PC-3 (cell line): ENCODE results near the gene ENDOV. TPM values are rescaled to one million over a fixed set of nuclear protein-coding genes. Genes with fewer than 3 reads are reported as not detected.

Experiments used
- ATAC-seq: fragments of 200-7000 bp; cut with Tn5 transposase; 2 replicates; pipeline ENCODE4 v1.9.1; 2020; ENCODE audit warnings: mild to moderate bottlenecking, moderate library complexity
- BruUV-seq: library from RNA; stranded (reverse); fragments of 400-500 nt; replicated peaks from 2 replicates; lab custom pipeline; 2021; lab: Mats Ljungman, UMichigan
- CTCF ChIA-PET: fragments of 300-600 bp; sonication (Branson Sonifier 250); formaldehyde crosslinking; loops from one replicate; lab custom pipeline; 2022; ENCODE audit warnings: antibody characterized with exemption; lab: Charles Lee
- POLR2A ChIA-PET: fragments of 300-600 bp; sonication (Branson Sonifier 250); formaldehyde crosslinking; loops from one replicate; lab custom pipeline; 2022; ENCODE audit warnings: antibody characterized with exemption; ENCODE audit not compliant: unreplicated experiment; lab: Charles Lee
- DNase-seq: peaks from one replicate; pipeline ENCODE4 v3.0.0-alpha.2; 2015
- H2AFZ ChIP-seq: fragments of 300-600 bp; sonication (generic); 2 replicates; pipeline ENCODE4 v1.6.0; 2016; ENCODE audit warnings: antibody characterized with exemption, low read length
- H3F3A ChIP-seq: fragments of 300-600 bp; sonication (generic); one replicate; pipeline ENCODE4 v1.6.0; 2017; ENCODE audit warnings: antibody characterized with exemption, low read length, control low read depth, mild to moderate bottlenecking; ENCODE audit not compliant: unreplicated experiment
- H3K27ac ChIP-seq: fragments of 300-600 bp; sonication (generic); 2 replicates; pipeline ENCODE4 v1.5.1; 2016; ENCODE audit warnings: mild to moderate bottlenecking, low read length
- H3K27me3 ChIP-seq: fragments of 300-600 bp; sonication (generic); 2 replicates; pipeline ENCODE4 v1.6.1; 2016; ENCODE audit warnings: low read length, mixed read lengths
- H3K36me3 ChIP-seq: fragments of 300-600 bp; sonication (generic); 2 replicates; pipeline ENCODE4 v1.6.1; 2016; ENCODE audit warnings: low read depth, mixed run types, low read length, mixed read lengths
- H3K4me1 ChIP-seq: fragments of 300-600 bp; sonication (generic); 2 replicates; pipeline ENCODE4 v1.5.1; 2016; ENCODE audit warnings: low read length; ENCODE audit not compliant: insufficient read depth
- H3K4me2 ChIP-seq: fragments of 300-600 bp; sonication (generic); 2 replicates; pipeline ENCODE4 v1.6.0; 2016; ENCODE audit warnings: low read length
- H3K4me3 ChIP-seq: fragments of 300-600 bp; sonication (generic); 2 replicates; pipeline ENCODE4 v1.5.1; 2016; ENCODE audit warnings: mild to moderate bottlenecking, low read length, mixed read lengths
- H3K79me2 ChIP-seq: fragments of 300-600 bp; sonication (generic); 2 replicates; pipeline ENCODE4 v1.6.1; 2017; ENCODE audit warnings: low read length, mixed read lengths
- H3K9ac ChIP-seq: fragments of 300-600 bp; sonication (generic); 2 replicates; pipeline ENCODE4 v1.6.0; 2016; ENCODE audit warnings: mild to moderate bottlenecking, low read length
- H3K9me2 ChIP-seq: fragments of 300-600 bp; sonication (generic); replicated peaks from 2 replicates; pipeline ENCODE4 v1.6.1; 2016; ENCODE audit warnings: mixed run types, low read length, mixed read lengths
- H3K9me3 ChIP-seq: fragments of 300-600 bp; sonication (generic); 2 replicates; pipeline ENCODE4 v1.6.1; 2016; ENCODE audit warnings: low read length, mixed read lengths
- H4K20me1 ChIP-seq: fragments of 300-600 bp; sonication (generic); 2 replicates; pipeline ENCODE4 v1.6.1; 2016; ENCODE audit warnings: low read length, mixed read lengths
- CTCF ChIP-seq: fragments of 300-600 bp; sonication (generic); conservative IDR thresholded peaks from 2 replicates; pipeline ENCODE4 v1.5.1; 2017; ENCODE audit warnings: antibody characterized with exemption, low read depth, mild to moderate bottlenecking, low read length
- EZH2 ChIP-seq: fragments of 300-600 bp; sonication (generic); IDR thresholded peaks from one replicate; pipeline ENCODE4 v1.6.1; 2017; ENCODE audit warnings: antibody characterized with exemption, mild to moderate bottlenecking, low read length; ENCODE audit not compliant: unreplicated experiment
- EZH2phosphoT487 ChIP-seq: fragments of 300-600 bp; sonication (generic); IDR thresholded peaks from 2 replicates; pipeline ENCODE4 v1.6.1; 2018; ENCODE audit warnings: mild to moderate bottlenecking, antibody characterized with exemption, low read length, borderline replicate concordance
- intact Hi-C: fragments of 100-400 bp; cut with micrococcal nuclease; formaldehyde crosslinking; loops from 2 replicates; pipeline ENCODE4 v1.9.0; 2023
- total RNA-seq: library from RNA; depleted of rRNA; stranded (reverse); fragments of >200 nt; gene quantifications from 2 replicates; pipeline ENCODE4 v1.2.3, GENCODE V29; 2014

The ENDOV gene
- total RNA-seq, 1 experiment from 2014 or later: 57.9 TPM

- no peak overlapping the region for H3K27ac ChIP-seq
- DNase-seq (no peak), ATAC-seq (no peak)
- ChIA-PET POLR2A (no interaction called here), CTCF (no interaction called here)
- BruUV-seq: no TSS peak
- H3K79me2 ChIP-seq: no peaks in the 10 kb centered on the region
- H3K36me3 ChIP-seq: no peaks in the 10 kb centered on the region
- no peaks in the 10 kb centered on the region; the same call in 1 of the 2 replicates for H3K4me1 ChIP-seq
- H3K4me3 ChIP-seq: no peak overlapping the region
- no peak overlapping the region for H3K9ac ChIP-seq
- H3K27me3 ChIP-seq: no peaks in the 10 kb centered on the region
- H4K20me1 ChIP-seq: no peaks in the 10 kb centered on the region
- H3K9me2 ChIP-seq: no peaks in the 10 kb centered on the region
- H2AFZ ChIP-seq: no peak overlapping the region
- no peak overlapping the region for H3K4me2 ChIP-seq
- no peak for TF ChIP-seq EZH2phosphoT487
- no peak for TF ChIP-seq CTCF
- TF ChIP-seq EZH2: no peak
- no peaks in the 10 kb centered on the region for H3K9me3 ChIP-seq
- no peaks in the 10 kb centered on the region for H3F3A ChIP-seq
- intact Hi-C loops: no loop called here
Measured at GRCh38 chr17:80430446-80431245, 15.7 kb downstream of the ENDOV start.

- H3K27me3 ChIP-seq: no peaks in the 10 kb centered on the region
- H3F3A ChIP-seq: no peaks in the 10 kb centered on the region
- no peak overlapping the region for H3K4me2 ChIP-seq
- no peak overlapping the region for H3K27ac ChIP-seq
- POLR2A ChIA-PET: no interaction called here
- TF ChIP-seq EZH2phosphoT487 (no peak), CTCF (no peak), EZH2 (no peak)
- no TSS peak for BruUV-seq
- DNase-seq (no peak), ATAC-seq (no peak)
- no peaks in the 10 kb centered on the region for H3K9me2 ChIP-seq
- H3K4me3 ChIP-seq: no peak overlapping the region
- H3K36me3 ChIP-seq: no peaks in the 10 kb centered on the region
- intact Hi-C loops: no loop called here
- no peaks in the 10 kb centered on the region; the same call in 1 of the 2 replicates for H3K4me1 ChIP-seq
- H3K9me3 ChIP-seq: no peaks in the 10 kb centered on the region
- no peaks in the 10 kb centered on the region for H4K20me1 ChIP-seq
- H3K9ac ChIP-seq: no peak overlapping the region
- no peaks in the 10 kb centered on the region for H3K79me2 ChIP-seq
- no peak overlapping the region for H2AFZ ChIP-seq
- CTCF ChIA-PET: no interaction called here
Measured at GRCh38 chr17:80431246-80432195, 16.6 kb downstream of the ENDOV start.
